GM12874 (cell line): ENCODE measurements around the gene COX7B2.

Experiments used
- TF ChIP-seq, protein P1 (sequence below): IDR thresholded peaks from 2 replicates; pipeline ENCODE4 v1.5.1; 2011; ENCODE audit warnings: low read depth, mild to moderate bottlenecking, control low read depth, low read length, moderate library complexity; ENCODE audit not compliant: insufficient read depth

COX7B2 gene

DNA sequence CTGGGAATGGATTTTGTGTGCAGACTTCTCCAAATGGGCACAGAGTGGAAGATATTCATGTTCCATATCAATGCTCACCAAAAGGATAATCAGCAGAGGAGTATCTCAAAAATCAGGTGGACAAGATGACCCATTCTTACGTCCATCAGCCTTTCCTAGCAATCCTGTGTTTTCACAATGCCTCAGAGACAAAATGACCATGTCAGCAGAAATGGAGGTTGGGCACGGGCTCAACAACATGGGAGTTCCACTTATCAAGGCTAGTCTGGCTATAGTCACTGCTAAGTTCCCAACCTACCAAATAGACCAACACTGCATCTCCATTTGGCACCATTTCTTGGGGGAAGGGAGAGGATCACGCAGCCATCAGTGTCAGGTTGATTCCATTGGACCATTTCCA is 179.0 kb downstream of the COX7B2 start:
- TF ChIP-seq, protein P1, sequence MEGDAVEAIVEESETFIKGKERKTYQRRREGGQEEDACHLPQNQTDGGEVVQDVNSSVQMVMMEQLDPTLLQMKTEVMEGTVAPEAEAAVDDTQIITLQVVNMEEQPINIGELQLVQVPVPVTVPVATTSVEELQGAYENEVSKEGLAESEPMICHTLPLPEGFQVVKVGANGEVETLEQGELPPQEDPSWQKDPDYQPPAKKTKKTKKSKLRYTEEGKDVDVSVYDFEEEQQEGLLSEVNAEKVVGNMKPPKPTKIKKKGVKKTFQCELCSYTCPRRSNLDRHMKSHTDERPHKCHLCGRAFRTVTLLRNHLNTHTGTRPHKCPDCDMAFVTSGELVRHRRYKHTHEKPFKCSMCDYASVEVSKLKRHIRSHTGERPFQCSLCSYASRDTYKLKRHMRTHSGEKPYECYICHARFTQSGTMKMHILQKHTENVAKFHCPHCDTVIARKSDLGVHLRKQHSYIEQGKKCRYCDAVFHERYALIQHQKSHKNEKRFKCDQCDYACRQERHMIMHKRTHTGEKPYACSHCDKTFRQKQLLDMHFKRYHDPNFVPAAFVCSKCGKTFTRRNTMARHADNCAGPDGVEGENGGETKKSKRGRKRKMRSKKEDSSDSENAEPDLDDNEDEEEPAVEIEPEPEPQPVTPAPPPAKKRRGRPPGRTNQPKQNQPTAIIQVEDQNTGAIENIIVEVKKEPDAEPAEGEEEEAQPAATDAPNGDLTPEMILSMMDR: no peak

DNA sequence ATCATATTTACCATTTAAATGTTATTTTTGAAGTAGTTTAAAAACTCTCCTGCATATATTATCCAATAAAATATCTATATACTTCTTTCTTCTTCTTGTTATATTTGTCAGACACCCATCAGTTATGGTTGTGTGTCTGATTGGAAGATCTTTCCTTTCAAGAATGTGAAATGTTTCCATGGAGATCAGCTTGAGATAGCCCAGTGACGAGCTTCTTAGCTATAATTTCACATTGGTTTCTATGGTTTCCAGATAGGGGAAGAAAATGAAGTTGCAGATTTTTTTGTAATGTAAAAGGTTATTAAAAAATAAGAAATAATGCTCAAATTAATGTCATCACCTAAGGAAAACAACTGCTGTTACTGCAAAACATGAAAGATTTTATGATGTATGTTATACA is 189.0 kb downstream of the COX7B2 start:
- TF ChIP-seq, protein P1: no peak

GRCh38 chr4:46717950-46718349 is 191.1 kb downstream of the COX7B2 start:
- TF ChIP-seq, protein P1: no peak

DNA sequence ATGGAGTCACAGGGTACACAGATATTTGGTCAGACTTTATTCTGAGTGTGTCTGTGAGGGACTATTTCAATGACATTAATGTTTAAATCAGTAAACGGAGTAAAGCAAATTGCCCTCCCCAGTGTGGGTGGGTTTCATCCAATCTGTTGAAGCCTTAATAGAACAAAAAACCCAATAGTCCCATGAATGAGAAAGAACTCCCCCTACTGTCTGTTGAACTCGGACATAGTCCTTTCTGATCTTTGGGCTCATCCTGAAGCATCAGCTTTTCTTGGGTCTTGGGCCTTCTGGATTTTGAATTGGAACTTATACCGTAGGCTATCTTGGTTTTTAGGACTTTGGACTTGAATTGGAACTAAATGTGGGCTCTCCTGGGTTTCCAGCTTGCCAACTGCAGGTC is 193.6 kb downstream of the COX7B2 start:
- TF ChIP-seq, protein P1: no peak

- TF ChIP-seq, protein P1: no peak
These were observed 210.2 kb downstream of the COX7B2 start for GRCh38 chr4:46698891-46699290.
